IPS-18c (cell line): Measurements from ENCODE around the gene WDR41.
"Not testable (repeated sequence)": the region's sequence is repeated elsewhere in the genome, so short reads cannot be mapped to it uniquely, and the experiment has no call there.

ENCODE experiments used
- H3K4me3 ChIP-seq: 2 replicates; pipeline ENCODE4 v1.7.0; 2013; ENCODE audit warnings: low read depth, mild to moderate bottlenecking, low read length, moderate library complexity; ENCODE audit not compliant: insufficient read depth
- H3K9me3 ChIP-seq: one replicate; pipeline ENCODE4 v1.6.1; 2013; ENCODE audit warnings: mild to moderate bottlenecking, low read length, moderate library complexity; ENCODE audit not compliant: control insufficient read depth, insufficient read depth

The WDR41 gene

GRCh38 chr5:77390795-77391194 lies 101.3 kb downstream of the WDR41 start:
- Histone ChIP-seq H3K4me3 (no peak overlapping the region), H3K9me3 (no peaks in the 10 kb centered on the region)

- H3K9me3 ChIP-seq = no peaks in the 10 kb centered on the region
Observed at GRCh38 chr5:77390221-77390620, 101.9 kb downstream of the WDR41 start.

DNA sequence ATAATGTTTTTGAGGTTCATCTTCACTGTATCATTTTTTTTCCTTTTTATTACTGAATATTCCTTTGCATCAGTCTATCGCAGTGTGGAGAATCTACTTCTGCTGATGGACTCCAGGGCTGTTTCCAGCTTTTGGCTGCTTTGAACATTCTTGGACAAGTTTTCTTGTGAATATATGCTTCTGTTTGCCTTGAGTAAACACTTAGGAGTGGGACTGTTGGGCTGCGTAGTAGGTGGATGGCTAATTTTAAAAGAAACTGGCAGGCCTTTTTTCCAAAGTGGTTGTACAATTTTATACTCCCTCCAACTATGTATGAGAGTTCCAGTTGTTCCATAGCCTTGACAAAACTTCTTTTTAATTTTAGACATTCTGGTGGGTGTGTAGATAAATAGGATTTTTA lies 102.4 kb downstream of the WDR41 start:
- Histone ChIP-seq H3K9me3 (no peaks in the 10 kb centered on the region), H3K4me3 (no peak overlapping the region)

More at GRCh38 chr5:77390221-77390620, 101.9 kb downstream of the WDR41 start:
- no peak overlapping the region for H3K4me3 ChIP-seq

GRCh38 chr5:77386340-77386739 lies 105.8 kb downstream of the WDR41 start:
- H3K9me3 ChIP-seq, H3K4me3 ChIP-seq: not testable (repeated sequence)

- not testable (repeated sequence) for H3K4me3 ChIP-seq, H3K9me3 ChIP-seq
Observed at GRCh38 chr5:77383336-77383735, 108.8 kb downstream of the WDR41 start.
